Measurements from ENCODE around the gene PPIF. TPM values are rescaled to one million over a fixed set of nuclear protein-coding genes. Genes with fewer than 3 reads are reported as not detected.
A peak's percentile ranks its signal among the peaks of the same experiment; 100 is the strongest.

PPIF gene
- polyA plus RNA-seq (ENCODE audit: insufficient read length) = 66.9 TPM
- long read RNA-seq, donor 1, transcript PPIF-201 (6 exons, 2,190 nt) = major isoform, 24 of 24 reads
- long read RNA-seq, donor 1, partial matches to known transcripts = 0 of 24 reads
- long read RNA-seq, donor 1, other reads (novel, unspliced or antisense) = 0 of 24 reads
- long read RNA-seq, donor 2, transcript PPIF-201 (6 exons, 2,190 nt) = major isoform, 13 of 13 reads
- long read RNA-seq, donor 2, partial matches to known transcripts = 0 of 13 reads
- long read RNA-seq, donor 2, other reads (novel, unspliced or antisense) = 0 of 13 reads
- long read RNA-seq, donor 3, transcript PPIF-201 (6 exons, 2,190 nt) = major isoform, 13 of 13 reads
- long read RNA-seq, donor 3, partial matches to known transcripts = 0 of 13 reads
- long read RNA-seq, donor 3, other reads (novel, unspliced or antisense) = 0 of 13 reads
- long read RNA-seq, donor 4, partial matches to known transcripts = 0 of 4 reads
- long read RNA-seq, donor 4, other reads (novel, unspliced or antisense) = 0 of 4 reads
- long read RNA-seq, donor 5, transcript PPIF-201 (6 exons, 2,190 nt) = major isoform, 18 of 61 reads
- long read RNA-seq, donor 5, partial matches to known transcripts = 41 of 61 reads
- long read RNA-seq, donor 5, other reads (novel, unspliced or antisense) = 0 of 61 reads
- long read RNA-seq, donor 6, transcript PPIF-201 (6 exons, 2,190 nt) = major isoform, 20 of 22 reads
- long read RNA-seq, donor 6, partial matches to known transcripts = 0 of 22 reads
- long read RNA-seq, donor 6, other reads (novel, unspliced or antisense) = 0 of 22 reads
- long read RNA-seq, donor 7, transcript PPIF-201 (6 exons, 2,190 nt) = major isoform, 19 of 21 reads
- long read RNA-seq, donor 7, partial matches to known transcripts = 0 of 21 reads
- long read RNA-seq, donor 7, other reads (novel, unspliced or antisense) = 0 of 21 reads
- long read RNA-seq, donor 8, transcript PPIF-201 (6 exons, 2,190 nt) = major isoform, 12 of 12 reads
- long read RNA-seq, donor 8, partial matches to known transcripts = 0 of 12 reads
- long read RNA-seq, donor 8, other reads (novel, unspliced or antisense) = 0 of 12 reads

DNA sequence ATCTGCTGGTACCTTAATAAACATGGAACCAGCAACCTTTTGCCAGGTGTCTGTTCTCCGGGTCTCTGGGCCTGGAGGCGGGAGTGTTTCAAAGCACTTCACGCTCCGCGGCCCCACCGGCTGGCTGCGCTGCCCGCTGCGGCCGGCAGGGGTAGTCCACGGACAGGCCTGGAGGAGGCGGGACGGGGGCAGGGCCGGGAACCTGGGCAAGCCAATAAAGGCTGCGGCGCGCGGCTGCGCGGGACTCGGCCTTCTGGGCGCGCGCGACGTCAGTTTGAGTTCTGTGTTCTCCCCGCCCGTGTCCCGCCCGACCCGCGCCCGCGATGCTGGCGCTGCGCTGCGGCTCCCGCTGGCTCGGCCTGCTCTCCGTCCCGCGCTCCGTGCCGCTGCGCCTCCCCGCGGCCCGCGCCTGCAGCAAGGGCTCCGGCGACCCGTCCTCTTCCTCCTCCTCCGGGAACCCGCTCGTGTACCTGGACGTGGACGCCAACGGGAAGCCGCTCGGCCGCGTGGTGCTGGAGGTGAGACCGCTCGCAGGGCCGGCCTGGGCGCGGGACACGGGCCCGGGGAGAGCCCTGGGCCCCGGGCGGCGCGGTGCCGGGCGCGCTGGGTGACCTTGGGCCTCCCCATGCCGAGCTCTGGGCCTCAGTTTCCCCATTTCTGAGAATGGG is at the start of gene PPIF:
Gene PPIF, plus strand, starts transcription at position 244 of the 668 bp plus-strand sequence. Its CDS starts 80 bp downstream, at position 324.
- peak; percentile 92 for DNase-seq

DNA sequence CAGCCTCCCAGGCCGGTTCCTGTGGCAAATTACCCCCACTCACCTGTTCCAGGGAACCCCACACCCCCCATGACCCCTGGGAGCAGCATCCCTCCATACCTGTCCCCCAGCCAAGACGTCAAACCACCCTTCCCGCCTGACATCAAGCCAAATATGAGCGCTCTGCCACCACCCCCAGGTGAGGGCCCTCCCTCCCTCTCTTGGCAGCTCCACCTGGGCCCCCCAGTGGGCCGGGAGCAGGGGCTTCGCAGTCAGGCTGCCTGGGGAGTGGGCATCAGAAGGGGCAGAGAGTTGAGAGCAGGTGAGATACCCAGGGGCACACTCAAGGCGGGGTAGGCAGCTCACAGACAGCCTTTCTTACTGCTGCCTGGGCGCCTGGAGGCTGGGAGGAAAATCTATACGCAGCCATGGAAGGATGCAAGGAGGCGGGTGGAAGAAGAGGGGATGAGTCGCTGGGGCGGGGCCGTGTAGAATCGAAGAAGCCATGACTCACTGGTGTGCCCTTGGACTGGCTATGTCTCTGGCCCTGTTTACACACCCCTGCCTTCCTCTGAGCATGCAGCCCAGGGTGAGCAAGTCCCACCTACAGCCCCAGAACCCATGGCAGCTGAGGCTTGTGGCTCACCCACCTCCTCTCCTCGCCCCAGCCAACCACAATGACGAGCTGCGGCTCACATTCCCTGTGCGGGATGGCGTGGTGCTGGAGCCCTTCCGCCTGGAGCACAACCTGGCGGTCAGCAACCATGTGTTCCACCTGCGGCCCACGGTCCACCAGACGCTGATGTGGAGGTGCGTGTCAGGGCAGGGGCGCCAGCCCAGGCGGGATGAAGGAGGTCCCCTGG is 48.6 kb upstream of the PPIF start:
- DNase-seq = no peak

DNA sequence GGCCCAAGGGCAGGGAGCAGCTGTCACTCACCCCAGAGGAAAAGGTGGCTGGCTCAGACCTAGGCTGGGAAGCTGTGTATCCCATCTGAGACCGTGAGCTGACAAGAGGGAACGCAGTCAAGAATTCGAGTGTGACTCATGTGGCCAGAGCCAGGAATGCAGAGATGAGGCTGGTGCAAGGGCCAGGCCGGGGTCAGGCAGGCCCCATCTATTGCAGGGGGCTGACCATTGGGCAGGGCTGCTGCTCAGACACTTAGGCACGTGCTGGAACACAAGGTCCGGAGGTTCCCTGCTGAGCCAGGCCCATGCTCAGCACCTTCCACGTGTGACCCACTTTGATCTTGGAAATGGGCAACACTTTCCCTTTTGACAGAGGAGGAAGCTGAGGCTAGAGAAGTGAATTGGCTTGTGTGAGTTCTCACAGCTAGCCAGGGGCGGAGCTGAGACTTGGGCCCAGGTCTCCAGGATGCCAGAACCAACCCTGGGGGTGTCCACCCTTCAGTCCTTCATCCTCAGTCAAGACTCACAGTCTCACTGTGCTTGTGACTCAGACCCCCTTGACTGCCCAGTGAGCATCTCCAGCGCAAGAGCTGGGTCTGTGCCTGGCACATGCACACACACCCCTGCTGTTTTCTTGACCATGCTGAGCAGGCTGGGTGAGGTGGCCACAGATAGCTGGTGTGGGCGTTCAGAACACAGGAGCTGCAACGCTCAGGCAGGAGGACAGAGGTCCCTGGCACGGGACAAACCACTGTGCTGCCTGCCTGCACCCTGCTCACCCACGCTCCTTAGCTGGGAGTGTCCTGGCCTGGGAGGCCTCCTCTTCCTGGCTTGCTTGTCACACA is 47.6 kb upstream of the PPIF start:
- DNase-seq = no peak

DNA sequence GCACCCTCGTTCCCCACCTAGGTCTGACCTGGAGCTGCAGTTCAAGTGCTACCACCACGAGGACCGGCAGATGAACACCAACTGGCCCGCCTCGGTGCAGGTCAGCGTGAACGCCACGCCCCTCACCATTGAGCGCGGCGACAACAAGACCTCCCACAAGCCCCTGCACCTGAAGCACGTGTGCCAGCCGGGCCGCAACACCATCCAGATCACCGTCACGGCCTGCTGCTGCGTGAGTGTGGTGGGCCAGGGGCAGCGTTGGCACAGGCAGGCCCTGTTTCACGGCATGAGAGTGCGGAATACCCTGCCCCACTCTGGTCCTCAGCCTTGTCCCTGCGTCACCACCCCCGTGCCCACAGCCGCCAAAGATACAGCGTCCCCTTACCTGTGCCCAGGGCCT is 46.6 kb upstream of the PPIF start:
- DNase-seq = no peak

DNA sequence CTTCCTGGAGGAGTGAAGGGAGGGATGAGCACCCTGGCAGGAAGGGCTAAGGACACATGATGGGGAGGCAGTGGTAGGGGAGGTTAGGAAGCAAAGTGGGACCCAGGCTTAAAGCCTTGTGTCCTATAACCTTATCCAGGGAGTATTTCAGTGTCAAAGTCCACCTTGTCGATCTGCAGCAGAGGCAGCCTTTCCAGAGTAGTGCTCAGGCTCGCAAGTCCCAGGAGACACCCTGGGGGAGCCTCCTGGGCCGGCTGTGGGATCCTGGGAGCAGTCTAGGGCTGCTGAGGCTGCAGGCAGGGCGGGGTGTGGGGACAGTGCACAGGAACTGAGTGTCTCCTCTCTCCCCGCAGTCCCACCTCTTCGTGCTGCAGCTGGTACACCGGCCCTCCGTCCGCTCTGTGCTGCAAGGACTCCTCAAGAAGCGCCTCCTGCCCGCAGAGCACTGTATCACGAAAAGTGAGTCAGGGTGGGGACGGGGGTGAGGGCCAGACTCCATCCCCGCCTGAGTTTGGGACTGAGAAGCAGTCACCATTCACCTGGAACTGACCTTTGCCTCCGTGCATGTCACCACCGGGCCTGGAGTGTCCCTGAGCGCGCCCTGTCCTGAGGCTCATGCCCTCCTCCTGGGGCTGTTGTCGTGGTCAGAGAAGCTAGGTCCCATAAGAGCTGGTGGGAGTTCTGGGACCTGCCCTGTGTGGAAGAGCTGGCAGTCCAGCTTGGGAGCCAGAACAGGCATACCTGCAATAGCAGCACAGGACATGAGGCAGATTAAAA is 45.3 kb upstream of the PPIF start:
- no peak for DNase-seq

DNA sequence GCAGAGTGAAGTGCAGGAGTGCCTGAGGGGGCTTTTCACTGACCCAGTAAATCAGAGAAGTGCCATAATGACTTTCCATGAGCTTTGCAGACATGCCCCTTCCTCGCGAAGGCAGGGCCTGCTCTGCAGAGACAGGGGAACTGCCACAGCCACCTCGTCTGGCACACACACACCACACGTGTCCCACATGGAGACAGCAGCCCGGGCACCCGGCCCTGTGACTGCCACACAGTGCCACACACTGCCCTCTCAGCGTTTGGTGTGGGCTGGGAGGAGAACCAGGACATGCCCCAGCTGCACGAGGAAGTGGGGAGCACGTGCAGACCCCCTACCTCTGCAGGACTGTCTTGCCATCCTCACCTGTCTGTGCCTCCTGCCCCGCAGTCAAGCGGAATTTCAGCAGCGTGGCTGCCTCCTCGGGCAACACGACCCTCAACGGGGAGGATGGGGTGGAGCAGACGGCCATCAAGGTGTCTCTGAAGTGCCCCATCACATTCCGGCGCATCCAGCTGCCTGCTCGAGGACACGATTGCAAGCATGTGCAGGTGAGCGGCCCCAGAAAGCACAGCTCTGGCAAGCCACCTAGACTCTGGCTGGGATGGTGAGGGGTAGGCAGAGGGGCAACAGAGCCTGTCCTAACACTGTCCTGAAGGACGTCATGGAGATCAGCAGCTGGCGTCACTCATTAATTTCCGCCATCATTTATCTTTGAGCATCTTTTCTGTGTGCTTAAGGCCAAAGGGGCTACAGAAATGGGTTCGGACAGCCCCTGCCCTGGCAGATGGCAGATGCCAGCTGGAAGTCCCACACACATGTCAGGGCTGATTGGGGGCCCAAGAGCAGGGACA is 43.4 kb upstream of the PPIF start:
- DNase-seq = no peak

DNA sequence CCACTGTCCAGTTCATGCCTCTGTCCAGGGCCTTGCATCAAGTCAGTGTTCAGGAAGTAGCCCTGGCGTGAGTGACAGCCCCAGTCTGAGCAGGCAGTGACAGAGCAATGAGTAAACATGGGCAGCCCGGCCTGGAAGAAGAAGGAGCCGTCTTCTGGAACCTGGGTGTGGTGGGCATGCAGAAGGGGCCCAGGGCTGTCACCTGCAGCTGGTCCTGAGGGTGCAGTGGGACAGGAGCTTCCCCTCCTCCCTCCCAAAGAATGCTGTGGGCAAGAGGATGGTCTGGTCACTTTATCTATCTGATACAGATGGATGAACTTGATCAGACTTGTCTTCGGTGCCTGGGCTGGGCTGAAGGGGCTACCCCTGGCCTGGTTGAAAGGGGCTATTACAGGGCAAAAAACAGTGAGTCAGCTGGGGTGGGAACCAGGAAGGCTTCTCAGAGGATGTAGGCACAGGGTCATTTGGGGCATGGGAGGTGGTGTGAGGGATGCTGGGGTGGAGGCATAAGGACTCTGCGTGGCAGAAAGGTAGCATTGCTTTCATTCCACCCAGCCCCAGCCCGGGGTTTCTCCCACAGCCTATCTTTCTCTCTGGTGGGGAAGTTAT is 42.7 kb upstream of the PPIF start:
- DNase-seq = no peak

DNA sequence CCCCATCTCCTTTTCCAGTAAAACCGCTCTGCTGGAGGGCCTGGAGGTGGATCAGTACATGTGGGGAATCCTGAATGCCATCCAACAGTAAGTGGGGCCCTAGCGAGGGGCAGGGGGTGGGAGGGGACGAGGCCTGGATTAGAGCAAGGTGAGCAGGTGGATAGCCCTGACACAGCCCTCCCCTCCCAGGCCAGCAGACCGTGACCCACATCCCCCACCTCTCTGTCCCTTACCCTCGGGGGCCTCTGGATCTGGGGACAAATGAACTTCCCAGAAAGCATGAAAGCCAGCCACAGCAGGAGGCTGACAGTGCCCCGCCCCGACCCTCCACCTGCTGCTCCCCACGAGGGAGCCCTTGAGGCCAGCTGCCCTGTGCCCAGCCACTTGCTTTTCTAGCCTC is 41.8 kb upstream of the PPIF start:
- no peak for DNase-seq

DNA sequence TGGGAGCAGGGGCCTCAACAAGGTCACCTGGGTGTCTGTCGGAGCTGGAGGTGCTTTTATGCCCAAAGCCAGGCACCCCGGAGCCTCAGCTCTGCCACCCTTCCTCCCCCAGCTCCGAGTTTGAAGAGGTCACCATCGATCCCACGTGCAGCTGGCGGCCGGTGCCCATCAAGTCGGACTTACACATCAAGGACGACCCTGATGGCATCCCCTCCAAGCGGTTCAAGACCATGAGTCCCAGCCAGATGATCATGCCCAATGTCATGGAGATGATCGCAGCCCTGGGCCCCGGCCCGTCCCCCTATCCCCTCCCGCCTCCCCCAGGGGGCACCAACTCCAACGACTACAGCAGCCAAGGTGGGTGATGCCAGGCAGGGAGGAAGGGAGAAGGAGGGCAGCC is 41.3 kb upstream of the PPIF start:
- no peak for DNase-seq

DNA sequence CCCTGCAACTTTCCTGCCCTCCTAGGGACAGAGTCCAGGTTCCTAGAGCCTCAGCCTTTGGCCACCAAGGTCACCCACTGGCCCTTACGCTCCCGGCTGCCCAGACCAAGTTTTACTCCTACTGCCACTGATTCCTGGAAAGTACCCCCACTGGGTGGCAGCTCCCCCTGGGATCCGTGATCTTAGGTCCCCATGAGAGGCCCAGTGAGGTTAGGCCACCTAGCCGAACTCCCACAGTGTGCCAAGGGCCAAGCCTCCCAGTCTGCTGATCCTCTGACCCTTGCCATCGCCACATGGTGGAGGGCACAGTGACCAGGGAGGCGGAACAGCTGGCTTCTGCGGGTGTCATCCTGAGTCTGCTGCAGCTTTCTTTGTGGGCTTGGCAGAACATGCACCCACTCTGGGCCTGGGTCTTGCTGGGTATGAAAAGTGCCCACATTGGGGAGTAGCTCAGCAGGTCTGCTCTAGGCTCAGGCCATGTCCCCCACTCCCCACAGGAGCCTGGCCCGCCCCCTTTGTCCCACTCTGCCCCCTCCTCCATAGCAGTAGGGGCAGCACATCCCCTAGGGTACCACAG is 40.5 kb upstream of the PPIF start:
- DNase-seq = no peak

DNA sequence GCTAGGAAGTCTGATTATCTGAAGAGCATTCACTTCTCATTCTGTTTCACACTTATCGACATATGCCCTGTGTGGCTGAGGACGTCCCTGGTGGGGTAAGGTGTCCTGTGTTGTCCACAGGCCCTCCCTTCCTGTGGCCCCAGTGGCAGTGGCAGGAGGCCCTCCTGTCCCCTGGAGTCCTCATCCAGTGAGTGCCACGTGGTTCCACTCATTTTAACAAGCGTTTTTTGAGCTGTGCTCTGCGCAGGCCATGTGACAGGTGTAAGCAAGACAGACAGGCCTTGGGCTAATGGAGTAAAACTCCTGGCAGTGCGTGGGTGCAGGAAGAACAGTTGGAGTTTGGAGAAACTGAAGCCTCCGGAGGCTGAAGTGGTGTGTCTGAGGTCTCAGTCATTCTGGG is 39.3 kb upstream of the PPIF start:
- no peak for DNase-seq

DNA sequence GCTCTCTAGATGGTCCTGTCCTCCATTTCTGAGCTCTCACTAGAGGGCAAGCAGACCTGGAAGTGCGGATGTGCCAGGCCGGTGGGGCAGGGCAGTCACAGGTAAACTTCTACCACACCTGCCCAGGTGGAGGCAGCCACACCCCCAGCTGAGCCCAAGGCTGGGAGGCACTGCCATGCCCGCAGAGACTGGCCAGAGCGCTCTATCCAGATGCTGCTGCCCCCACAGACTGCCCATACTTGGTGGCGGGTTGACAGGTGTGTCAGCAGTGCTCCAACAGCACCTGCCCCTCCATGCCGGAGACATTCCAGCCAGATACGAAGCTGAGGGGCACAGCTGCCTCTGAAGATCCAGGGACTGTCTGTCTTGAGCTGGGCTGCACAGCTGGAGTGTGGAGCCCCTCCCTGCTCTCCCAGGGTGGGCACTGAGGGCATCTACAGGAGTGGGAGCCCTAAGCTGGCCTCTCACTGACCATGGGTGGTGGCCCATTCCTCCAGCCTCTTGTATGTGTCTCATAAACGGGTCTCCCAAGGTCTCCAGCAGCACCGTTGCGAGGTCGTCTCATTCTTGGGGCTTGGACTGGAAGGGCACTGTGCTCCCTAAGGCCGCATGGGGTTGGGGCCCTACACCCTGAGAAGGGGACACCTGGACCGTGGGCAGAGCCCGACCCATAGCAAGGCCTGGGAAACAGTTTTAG is 38.2 kb upstream of the PPIF start:
- DNase-seq = no peak

DNA sequence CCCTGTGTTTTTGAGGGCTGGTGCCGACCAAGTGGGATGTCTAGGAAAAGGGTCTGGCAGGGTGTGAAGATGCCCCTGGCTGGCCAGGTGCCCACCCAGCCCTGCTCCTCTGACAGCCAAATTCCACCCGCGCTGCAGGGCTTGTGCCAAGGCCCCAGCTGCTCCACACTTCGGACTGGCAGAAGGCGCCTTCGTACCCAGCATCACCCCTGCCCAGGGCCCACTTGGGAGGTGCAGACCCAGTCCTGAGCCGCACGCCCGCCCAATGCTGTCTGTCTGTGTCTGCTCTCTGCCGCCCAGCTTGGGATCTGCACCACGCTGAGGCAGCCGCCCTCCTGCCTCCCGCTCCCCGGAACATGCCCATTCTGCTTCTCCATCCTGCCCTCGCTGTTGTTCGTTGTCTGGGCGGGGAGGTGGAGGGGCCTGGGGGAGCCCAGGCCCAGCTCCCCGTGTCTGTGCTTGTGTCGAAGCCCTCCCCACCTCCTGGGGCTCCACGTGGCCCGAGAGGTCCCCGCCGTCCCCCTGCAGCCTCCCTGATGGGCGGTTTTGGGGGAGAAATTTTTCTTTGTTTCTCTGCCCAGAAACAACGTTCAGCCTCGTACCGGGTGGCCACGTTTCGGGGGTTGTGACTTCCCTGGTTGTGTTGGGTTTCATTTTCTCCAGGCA is 36.9 kb upstream of the PPIF start:
- DNase-seq = no peak

DNA sequence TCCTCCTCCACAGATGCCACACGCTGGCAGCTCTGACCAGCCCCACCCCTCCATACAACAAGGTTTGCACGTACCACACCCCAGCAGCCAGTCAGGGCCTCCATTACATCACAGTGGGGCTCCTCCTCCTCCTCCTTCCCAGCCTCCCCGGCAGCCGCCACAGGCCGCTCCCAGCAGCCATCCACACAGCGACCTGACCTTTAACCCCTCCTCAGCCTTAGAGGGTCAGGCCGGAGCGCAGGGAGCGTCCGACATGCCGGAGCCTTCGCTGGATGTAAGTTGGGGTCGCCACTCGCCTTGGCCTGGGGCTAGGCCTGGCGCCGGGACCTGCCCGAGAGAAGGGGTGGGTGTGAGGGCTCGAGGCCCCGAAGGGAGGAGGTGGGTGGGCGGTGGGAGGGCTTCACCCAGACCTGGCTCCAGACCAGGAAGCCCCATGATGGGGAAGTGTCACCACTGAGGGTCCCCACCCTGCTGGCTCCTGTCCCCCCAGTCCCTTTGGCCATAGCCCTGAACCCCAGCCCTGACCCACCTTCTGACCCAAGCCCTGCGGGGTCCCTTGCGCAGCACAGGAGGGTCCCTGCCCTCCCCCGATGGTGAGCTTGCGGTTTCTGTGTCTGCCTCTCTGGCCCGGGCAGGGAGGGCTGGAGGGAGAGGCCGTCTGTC is 36.2 kb upstream of the PPIF start:
- DNase-seq = no peak

DNA sequence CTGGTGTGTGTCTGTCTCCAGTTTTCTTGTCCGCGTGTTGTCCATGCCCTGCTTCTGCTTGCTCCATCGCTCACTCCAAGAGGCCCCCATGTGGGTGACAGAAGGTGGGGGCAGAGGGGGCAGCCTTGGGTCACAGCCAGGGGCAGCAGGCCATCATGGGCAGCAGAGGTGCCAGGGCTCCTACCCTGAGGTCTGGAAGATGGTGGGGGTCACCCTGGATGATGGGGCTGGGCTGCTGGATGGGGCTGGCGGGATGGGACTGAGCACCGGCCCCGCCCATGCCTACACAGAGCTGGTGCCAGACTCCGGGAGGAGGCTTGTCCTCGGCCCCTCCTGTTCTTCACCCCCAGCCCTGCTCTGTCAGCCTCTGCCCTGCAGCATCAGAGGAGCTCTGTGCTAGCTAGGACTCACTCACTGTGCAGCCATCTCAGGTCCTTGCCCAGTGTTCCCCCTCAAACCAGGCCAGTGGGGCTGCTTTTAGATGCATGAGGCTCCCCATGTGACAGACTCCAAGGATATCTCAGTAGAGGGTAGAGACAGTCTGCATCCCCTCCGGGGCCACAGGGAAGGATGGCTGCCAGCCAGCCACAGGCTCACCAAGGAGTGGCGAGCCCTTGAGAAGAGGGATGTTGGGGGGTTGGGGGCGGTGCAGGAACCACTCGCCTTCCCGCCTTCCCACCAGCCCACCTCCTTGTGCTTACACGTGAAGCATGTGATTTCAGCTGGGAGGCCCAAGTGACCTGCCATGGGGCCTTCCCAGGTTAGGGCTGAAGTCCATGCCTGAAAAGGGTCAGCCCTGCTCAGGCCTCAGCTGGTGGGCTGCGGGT is 35.5 kb upstream of the PPIF start:
- DNase-seq = no peak
